Measurements from ENCODE around the gene VDAC2. TPM values are rescaled to one million over a fixed set of nuclear protein-coding genes. Genes with fewer than 3 reads are reported as not detected.

Gene VDAC2
- total RNA-seq, 4 donors from 2014 or later = 255 to 442 (median 268) TPM

DNA sequence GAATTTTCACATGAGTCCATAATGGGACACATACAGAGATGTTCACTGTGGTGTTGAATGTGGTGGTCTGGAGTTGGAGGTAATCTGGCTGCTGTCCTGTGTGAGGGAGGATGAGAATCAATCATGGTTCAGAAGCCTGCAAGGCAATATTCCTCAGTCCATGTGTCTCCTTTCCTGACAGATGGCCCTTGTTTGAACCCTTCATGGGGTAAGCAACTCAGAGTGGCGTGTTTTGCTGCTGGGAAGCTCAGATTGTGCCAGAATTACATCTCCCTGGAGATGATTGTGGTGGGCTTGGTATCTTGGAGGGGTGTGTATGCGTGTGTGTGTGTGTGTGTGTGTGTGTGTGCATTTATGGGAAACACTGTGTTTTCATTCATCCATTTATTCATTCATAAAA, 69.6 kb downstream of the VDAC2 start:
- DNase-seq (no peak), ATAC-seq (no peak)
- H3K4me3 ChIP-seq = no peak overlapping the region
- H3K4me1 ChIP-seq = peaks cover 0 to 8% of the 10 kb centered on the region in 2 donors
- TF ChIP-seq, protein P1, sequence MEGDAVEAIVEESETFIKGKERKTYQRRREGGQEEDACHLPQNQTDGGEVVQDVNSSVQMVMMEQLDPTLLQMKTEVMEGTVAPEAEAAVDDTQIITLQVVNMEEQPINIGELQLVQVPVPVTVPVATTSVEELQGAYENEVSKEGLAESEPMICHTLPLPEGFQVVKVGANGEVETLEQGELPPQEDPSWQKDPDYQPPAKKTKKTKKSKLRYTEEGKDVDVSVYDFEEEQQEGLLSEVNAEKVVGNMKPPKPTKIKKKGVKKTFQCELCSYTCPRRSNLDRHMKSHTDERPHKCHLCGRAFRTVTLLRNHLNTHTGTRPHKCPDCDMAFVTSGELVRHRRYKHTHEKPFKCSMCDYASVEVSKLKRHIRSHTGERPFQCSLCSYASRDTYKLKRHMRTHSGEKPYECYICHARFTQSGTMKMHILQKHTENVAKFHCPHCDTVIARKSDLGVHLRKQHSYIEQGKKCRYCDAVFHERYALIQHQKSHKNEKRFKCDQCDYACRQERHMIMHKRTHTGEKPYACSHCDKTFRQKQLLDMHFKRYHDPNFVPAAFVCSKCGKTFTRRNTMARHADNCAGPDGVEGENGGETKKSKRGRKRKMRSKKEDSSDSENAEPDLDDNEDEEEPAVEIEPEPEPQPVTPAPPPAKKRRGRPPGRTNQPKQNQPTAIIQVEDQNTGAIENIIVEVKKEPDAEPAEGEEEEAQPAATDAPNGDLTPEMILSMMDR (IDR thresholded peaks at IDR 0.05 in 4 of 5, conservative IDR thresholded peaks at IDR 0.05 in 1 of 5) = no peak
- no peak for TF ChIP-seq POLR2A (IDR thresholded peaks at IDR 0.05)
- H3K27ac ChIP-seq = no peak overlapping the region
- no peaks in the 10 kb centered on the region for H3K36me3 ChIP-seq
- intact Hi-C loops (cut with DNase I; ENCODE audit: low total_unique reads) (no loop called here), in situ Hi-C loops (cut with MboI; ENCODE audit: low sequenced_read_pairs in 4 of 4) (no loop called here)
- no peaks in the 10 kb centered on the region for H3K9me3 ChIP-seq
- H3K27me3 ChIP-seq = peaks cover 0 to 3% (median 0%) of the 10 kb centered on the region in 3 donors

Other genes with a start within 250 kb of the VDAC2 start
- 100 to 1,000 TPM in 1 of 4 donors, 10 to 100 TPM in 3; 46.2 to 125 (median 68.9) TPM for gene SAMD8, start 99.1 kb upstream of the VDAC2 start, total RNA-seq
- 10 to 100 TPM; 15.6 to 64.4 (median 34.9) TPM for gene COMTD1, start 25.2 kb downstream of the VDAC2 start, total RNA-seq
- gene ZNF503, start 191.0 kb downstream of the VDAC2 start, total RNA-seq = 1 to 10 TPM; 1.7 to 2.0 (median 1.8) TPM
- gene LRMDA, start 220.8 kb downstream of the VDAC2 start, total RNA-seq = 1 to 10 TPM in 3 of 4 donors, under 1 TPM in 1; 0.80 to 4.5 (median 1.4) TPM